GM18861 (cell line): ENCODE data around the gene GASK1B.

Source experiments
- ATAC-seq: cut with Tn5 transposase; IDR thresholded peaks from one replicate; pipeline ENCODE4 v1.9.1; 2021; ENCODE audit not compliant: unreplicated experiment

Gene GASK1B

GRCh38 chr4:158186815-158187214, 14.0 kb upstream of the GASK1B start:
- ATAC-seq, result no peak

- ATAC-seq, result no peak
Observed at GRCh38 chr4:158182736-158183135, 9.9 kb upstream of the GASK1B start.

GRCh38 chr4:158181906-158182305, 9.1 kb upstream of the GASK1B start:
- ATAC-seq, result no peak

GRCh38 chr4:158179465-158179864, 6.6 kb upstream of the GASK1B start:
- no peak for ATAC-seq

- no peak for ATAC-seq
Observed at GRCh38 chr4:158176776-158177175, 4.0 kb upstream of the GASK1B start.

- ATAC-seq, result no peak
Observed at GRCh38 chr4:158176108-158176507, 3.3 kb upstream of the GASK1B start.

GRCh38 chr4:158170691-158171561, 1.9 kb downstream of the GASK1B start:
- ATAC-seq, result no peak

GRCh38 chr4:158169931-158170690, 2.7 kb downstream of the GASK1B start:
- no peak for ATAC-seq

GRCh38 chr4:158169506-158169905, 3.3 kb downstream of the GASK1B start:
- ATAC-seq, result no peak

GRCh38 chr4:158168606-158169005, 4.2 kb downstream of the GASK1B start:
- ATAC-seq, result no peak

- no peak for ATAC-seq
Observed at GRCh38 chr4:158166701-158167100, 6.1 kb downstream of the GASK1B start.

- ATAC-seq, result no peak
Observed at GRCh38 chr4:158164768-158165213, 8.0 kb downstream of the GASK1B start.

GRCh38 chr4:158163941-158164767, 8.7 kb downstream of the GASK1B start:
- no peak for ATAC-seq

GRCh38 chr4:158162631-158163030, 10.2 kb downstream of the GASK1B start:
- no peak for ATAC-seq

- no peak for ATAC-seq
Observed at GRCh38 chr4:158161551-158162354, 11.1 kb downstream of the GASK1B start.

- ATAC-seq, result no peak
Observed at GRCh38 chr4:158159718-158160094, 13.1 kb downstream of the GASK1B start.

- no peak for ATAC-seq
Observed at GRCh38 chr4:158159054-158159717, 13.6 kb downstream of the GASK1B start.

- no peak for ATAC-seq
Observed at GRCh38 chr4:158157412-158157811, 15.4 kb downstream of the GASK1B start.

- ATAC-seq, result no peak
Observed at GRCh38 chr4:158155656-158156356, 17.0 kb downstream of the GASK1B start.
